ENCODE data around the gene TTYH2. TPM values are rescaled to one million over a fixed set of nuclear protein-coding genes. Genes with fewer than 3 reads are reported as not detected.

The TTYH2 gene
- total and polyA plus RNA-seq, 9 donors = 9.8 to 43.1 (median 18.9) TPM

DNA sequence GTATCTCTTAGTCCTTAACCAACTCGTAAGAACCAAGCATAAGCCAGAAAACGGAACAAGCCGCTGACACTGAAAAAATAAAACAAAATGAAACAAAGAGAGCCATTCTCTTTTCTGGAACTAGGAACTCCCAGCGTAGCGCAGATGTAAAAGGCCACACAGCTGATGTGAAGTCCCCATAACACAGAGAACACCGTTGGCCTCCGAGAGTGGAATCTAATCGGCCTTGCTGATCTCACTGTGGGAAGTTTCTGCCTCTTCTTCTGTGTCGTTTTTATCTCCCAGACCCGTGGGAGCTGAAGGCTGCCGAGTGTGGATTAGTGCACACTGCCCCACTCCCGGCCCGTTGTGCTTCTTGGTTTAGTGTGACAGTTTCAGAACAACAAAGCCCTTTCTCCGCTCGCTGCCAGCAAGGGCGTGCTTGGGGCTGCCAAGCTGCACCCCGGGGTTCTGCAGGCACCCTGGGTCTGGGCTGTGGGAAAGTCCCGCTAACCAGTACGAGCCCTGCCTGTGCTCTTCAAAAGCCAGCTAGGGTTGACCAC, 21.7 kb downstream of the TTYH2 start:
- Histone ChIP-seq H3K27me3 (no peaks in the 10 kb centered on the region), H3K36me3 (no peaks in the 10 kb centered on the region), H3K9me3 (no peaks in the 10 kb centered on the region), H3K27ac (peak overlapping the region; percentile 14 to 64), H3K4me1 (ENCODE audit: insufficient read depth) (no peaks in the 10 kb centered on the region), H3K4me3 (no peak overlapping the region)
- intact Hi-C loops (cut with DNase I) = no loop called here
- 30 to 39% (median 34%) methylated on average over 19 of the region's 19 CpGs for WGBS, 3 donors
- TF ChIP-seq EP300 (IDR thresholded peaks at IDR 0.05) (no peak), POLR2A (IDR thresholded peaks at IDR 0.05) (no peak)
- TF ChIP-seq, protein P1, sequence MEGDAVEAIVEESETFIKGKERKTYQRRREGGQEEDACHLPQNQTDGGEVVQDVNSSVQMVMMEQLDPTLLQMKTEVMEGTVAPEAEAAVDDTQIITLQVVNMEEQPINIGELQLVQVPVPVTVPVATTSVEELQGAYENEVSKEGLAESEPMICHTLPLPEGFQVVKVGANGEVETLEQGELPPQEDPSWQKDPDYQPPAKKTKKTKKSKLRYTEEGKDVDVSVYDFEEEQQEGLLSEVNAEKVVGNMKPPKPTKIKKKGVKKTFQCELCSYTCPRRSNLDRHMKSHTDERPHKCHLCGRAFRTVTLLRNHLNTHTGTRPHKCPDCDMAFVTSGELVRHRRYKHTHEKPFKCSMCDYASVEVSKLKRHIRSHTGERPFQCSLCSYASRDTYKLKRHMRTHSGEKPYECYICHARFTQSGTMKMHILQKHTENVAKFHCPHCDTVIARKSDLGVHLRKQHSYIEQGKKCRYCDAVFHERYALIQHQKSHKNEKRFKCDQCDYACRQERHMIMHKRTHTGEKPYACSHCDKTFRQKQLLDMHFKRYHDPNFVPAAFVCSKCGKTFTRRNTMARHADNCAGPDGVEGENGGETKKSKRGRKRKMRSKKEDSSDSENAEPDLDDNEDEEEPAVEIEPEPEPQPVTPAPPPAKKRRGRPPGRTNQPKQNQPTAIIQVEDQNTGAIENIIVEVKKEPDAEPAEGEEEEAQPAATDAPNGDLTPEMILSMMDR (IDR thresholded peaks at IDR 0.05) = no peak
- no peak for DNase-seq

GRCh38 chr17:74235911-74236371, 22.6 kb downstream of the TTYH2 start:
- intact Hi-C loops (cut with DNase I) = no loop called here
- H3K4me3 ChIP-seq = no peak overlapping the region
- no peaks in the 10 kb centered on the region for H3K36me3 ChIP-seq
- TF ChIP-seq POLR2A (IDR thresholded peaks at IDR 0.05) = no peak
- TF ChIP-seq EP300 (IDR thresholded peaks at IDR 0.05) = no peak
- TF ChIP-seq, protein P1 (IDR thresholded peaks at IDR 0.05) = no peak
- H3K9me3 ChIP-seq = no peaks in the 10 kb centered on the region
- no peaks in the 10 kb centered on the region for H3K4me1 ChIP-seq (ENCODE audit: insufficient read depth)
- 53 to 64% (median 60%) methylated on average over 8 of the region's 8 CpGs for WGBS, 3 donors
- no peaks in the 10 kb centered on the region for H3K27me3 ChIP-seq
- no peak for DNase-seq
- H3K27ac ChIP-seq = no peak overlapping the region

- WGBS, 3 donors = 87 to 93% (median 88%) methylated on average over 12 of the region's 12 CpGs
- Histone ChIP-seq H3K36me3 (no peaks in the 10 kb centered on the region), H3K4me1 (ENCODE audit: insufficient read depth) (peaks cover 5% of the 10 kb centered on the region), H3K27ac (no peak overlapping the region), H3K27me3 (no peaks in the 10 kb centered on the region), H3K9me3 (no peaks in the 10 kb centered on the region), H3K4me3 (no peak overlapping the region)
- no peak for DNase-seq
- intact Hi-C loops (cut with DNase I) = no loop called here
- TF ChIP-seq POLR2A (IDR thresholded peaks at IDR 0.05) (no peak), EP300 (IDR thresholded peaks at IDR 0.05) (no peak)
- TF ChIP-seq, protein P1 (IDR thresholded peaks at IDR 0.05) = no peak
Measured at GRCh38 chr17:74237321-74237720, 23.9 kb downstream of the TTYH2 start.

- no peak for TF ChIP-seq EP300 (IDR thresholded peaks at IDR 0.05)
- TF ChIP-seq, protein P1 (IDR thresholded peaks at IDR 0.05) = no peak
- TF ChIP-seq POLR2A (IDR thresholded peaks at IDR 0.05) = no peak
- Histone ChIP-seq H3K9me3 (no peaks in the 10 kb centered on the region), H3K27ac (no peak overlapping the region), H3K4me3 (no peak overlapping the region), H3K4me1 (ENCODE audit: insufficient read depth) (peaks cover 5% of the 10 kb centered on the region), H3K36me3 (no peaks in the 10 kb centered on the region), H3K27me3 (no peaks in the 10 kb centered on the region)
- intact Hi-C loops (cut with DNase I) = no loop called here
- peak in 1 of 5 donors; percentile 59 for DNase-seq
- 66 to 71% (median 70%) methylated on average over 10 of the region's 10 CpGs for WGBS, 3 donors
Measured at GRCh38 chr17:74239172-74239571, 25.8 kb downstream of the TTYH2 start.
